ENCODE measurements around the gene AMFR.

AMFR gene

GRCh38 chr16:56330476-56330875 lies 94.9 kb downstream of the AMFR start:
- H3K4me3 ChIP-seq (ENCODE audit: control insufficient read depth, low read depth, low read length), result no peak overlapping the region
- DNase-seq (ENCODE audit: low read depth), result no peak
- no peak for TF ChIP-seq CTCF (conservative IDR thresholded peaks at IDR 0.05; ENCODE audit: control insufficient read depth, insufficient read depth, low read depth, low read length)

GRCh38 chr16:56329887-56330286 lies 95.5 kb downstream of the AMFR start:
- DNase-seq (ENCODE audit: low read depth), result no peak
- H3K4me3 ChIP-seq (ENCODE audit: control insufficient read depth, low read depth, low read length), result no peak overlapping the region
- TF ChIP-seq CTCF (conservative IDR thresholded peaks at IDR 0.05; ENCODE audit: control insufficient read depth, insufficient read depth, low read depth, low read length), result no peak

- no peak overlapping the region for H3K4me3 ChIP-seq (ENCODE audit: control insufficient read depth, low read depth, low read length)
- TF ChIP-seq CTCF (conservative IDR thresholded peaks at IDR 0.05; ENCODE audit: control insufficient read depth, insufficient read depth, low read depth, low read length), result no peak
- DNase-seq (ENCODE audit: low read depth), result no peak
Observed at GRCh38 chr16:56328276-56329022, 96.9 kb downstream of the AMFR start.

GRCh38 chr16:56327929-56328258 lies 97.5 kb downstream of the AMFR start:
- no peak for DNase-seq (ENCODE audit: low read depth)
- no peak overlapping the region for H3K4me3 ChIP-seq (ENCODE audit: control insufficient read depth, low read depth, low read length)
- TF ChIP-seq CTCF (conservative IDR thresholded peaks at IDR 0.05; ENCODE audit: control insufficient read depth, insufficient read depth, low read depth, low read length), result no peak

- TF ChIP-seq CTCF (conservative IDR thresholded peaks at IDR 0.05; ENCODE audit: control insufficient read depth, insufficient read depth, low read depth, low read length), result no peak
- H3K4me3 ChIP-seq (ENCODE audit: control insufficient read depth, low read depth, low read length), result no peak overlapping the region
- no peak for DNase-seq (ENCODE audit: low read depth)
Observed at GRCh38 chr16:56327071-56327928, 98.0 kb downstream of the AMFR start.

GRCh38 chr16:56325956-56326355 lies 99.4 kb downstream of the AMFR start:
- no peak overlapping the region for H3K4me3 ChIP-seq (ENCODE audit: control insufficient read depth, low read depth, low read length)
- TF ChIP-seq CTCF (conservative IDR thresholded peaks at IDR 0.05; ENCODE audit: control insufficient read depth, insufficient read depth, low read depth, low read length), result no peak
- no peak for DNase-seq (ENCODE audit: low read depth)

Measured in fibroblast of mammary gland (primary cell).